HG03108 (cell line): ENCODE data around the gene NIPAL3.
"Not testable (repeated sequence)": the region's sequence is repeated elsewhere in the genome, so short reads cannot be mapped to it uniquely, and the experiment has no call there.

ENCODE experiments used
- ATAC-seq: cut with Tn5 transposase; IDR thresholded peaks from one replicate; pipeline ENCODE4 v1.9.1; 2021; ENCODE audit warnings: moderate library complexity; ENCODE audit not compliant: unreplicated experiment

The NIPAL3 gene

DNA sequence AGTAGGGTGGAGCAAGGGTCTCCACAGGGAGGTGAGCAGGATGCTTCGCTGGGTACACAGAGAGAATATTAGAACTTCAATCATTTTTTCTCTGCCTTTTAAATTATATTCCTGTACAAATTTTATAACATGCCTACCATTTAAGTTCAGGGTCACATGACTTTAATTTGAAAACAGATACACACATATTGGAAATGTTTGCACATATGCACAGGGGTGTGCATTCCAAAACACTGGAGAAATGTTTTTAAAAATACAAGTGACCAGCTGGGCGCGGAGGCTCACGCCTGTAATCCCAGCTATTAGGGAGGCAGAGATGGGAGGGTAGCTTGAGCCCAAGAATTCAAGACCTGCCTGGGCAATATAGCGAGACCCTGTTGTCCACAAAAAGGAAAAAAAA is 39.7 kb downstream of the NIPAL3 start:
- no peak for ATAC-seq

DNA sequence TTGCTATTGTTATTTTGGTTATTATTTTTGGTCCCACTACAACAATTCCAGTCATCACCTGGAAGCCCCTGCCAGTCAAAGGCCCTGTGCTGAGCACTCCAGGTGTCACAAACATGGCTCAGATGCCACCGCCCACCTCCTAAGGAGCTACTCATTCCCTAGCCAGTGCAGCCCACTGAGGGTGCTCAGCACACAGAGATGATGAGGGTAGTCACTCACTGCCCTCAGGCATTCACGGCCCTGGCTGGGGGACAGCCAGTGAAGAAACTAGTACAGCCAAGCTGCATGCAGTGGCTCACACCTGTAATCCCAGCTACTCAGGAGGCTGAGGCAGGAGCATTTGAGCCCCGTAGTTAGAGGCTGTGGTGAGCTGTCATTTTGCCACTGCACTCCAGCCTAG is 42.3 kb downstream of the NIPAL3 start:
- no peak for ATAC-seq

GRCh38 chr1:24459551-24460266 is 44.1 kb downstream of the NIPAL3 start:
- ATAC-seq = no peak

DNA sequence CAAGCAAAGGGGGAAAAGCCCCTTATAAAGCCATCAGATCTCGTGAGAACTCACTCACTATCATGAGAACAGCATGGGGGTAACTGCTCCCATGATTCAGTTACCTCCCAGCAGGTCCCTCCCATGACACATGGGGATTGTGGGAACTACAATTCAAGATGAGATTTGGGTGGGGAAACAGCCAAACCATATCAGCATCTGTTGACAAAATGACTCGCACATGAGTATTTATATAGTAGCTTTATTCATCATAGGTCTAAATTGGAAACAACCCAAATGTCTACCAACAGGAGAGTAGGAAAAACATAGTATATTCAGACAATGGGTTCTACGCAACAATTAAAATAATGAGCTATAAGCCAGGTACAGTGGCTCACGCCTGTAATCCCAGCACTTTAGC is 46.5 kb downstream of the NIPAL3 start:
- ATAC-seq = not testable (repeated sequence)

- ATAC-seq = no peak
Measured at GRCh38 chr1:24463776-24464735, 48.5 kb downstream of the NIPAL3 start.

DNA sequence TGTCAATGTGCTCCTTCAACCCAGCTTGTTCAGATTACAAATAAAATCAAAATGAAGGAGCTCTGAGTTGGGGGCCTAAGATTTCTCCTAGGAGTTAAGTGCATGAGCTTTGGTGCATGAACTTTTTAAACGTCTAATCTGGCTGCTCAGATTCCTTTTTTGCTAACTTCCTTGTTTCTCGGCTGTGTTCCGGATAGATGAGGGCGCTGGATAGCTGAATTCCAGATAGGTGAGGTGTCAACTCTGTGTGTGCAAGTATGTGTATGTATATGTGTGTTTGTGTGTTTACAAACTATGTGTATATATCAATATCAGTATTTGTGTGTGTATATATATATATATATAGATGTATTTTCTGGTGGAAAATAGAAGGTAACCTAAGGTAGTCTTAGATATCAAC is 49.5 kb downstream of the NIPAL3 start:
- ATAC-seq = no peak

DNA sequence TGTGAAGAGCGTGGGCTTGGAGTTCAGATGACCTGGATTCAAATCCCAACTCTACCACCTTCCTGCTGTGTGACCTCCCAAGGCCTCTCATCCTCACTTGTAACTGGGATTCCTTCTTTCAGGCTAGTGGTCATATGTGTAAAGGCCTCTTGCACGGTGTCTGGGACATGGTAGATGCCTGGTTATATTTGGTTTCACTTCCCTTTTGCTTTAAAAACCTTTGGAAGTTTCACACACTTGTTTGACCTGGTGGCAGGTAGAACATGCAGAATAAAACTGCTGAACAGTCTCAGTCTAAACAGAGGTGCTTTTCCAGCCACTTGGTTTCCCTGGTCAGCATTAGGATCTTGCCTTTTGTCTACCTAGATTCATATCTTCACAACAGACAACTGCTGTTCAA is 50.0 kb downstream of the NIPAL3 start:
- no peak for ATAC-seq

DNA sequence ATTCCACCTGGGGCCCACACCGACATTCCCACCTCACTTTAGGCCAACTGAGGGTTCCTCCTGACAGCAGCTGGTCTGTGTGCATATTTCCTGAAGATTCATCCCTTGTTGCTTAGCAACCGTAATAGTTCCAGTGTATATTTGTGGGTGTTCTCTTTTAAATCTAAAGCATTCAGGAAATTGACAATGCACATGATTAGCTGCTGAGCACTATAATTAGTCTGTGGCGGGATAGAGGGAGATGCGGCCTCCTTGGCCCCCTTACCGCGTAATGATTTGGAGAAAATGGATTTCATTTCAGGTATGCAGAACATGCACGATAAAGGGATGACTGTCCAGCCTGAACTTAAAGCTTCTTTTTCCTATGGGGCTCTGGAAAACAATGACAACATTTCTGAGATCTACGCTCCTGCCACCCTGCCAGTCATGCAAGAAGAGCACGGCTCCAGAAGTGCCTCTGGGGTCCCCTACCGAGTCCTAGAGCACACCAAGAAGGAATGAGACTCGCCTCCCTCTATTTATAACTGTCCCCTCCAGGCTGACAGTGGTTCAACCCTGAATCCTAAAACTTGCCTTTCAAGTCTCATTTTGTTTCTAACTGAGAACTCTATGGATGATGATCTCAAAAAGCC is 53.2 kb downstream of the NIPAL3 start:
- no peak for ATAC-seq

DNA sequence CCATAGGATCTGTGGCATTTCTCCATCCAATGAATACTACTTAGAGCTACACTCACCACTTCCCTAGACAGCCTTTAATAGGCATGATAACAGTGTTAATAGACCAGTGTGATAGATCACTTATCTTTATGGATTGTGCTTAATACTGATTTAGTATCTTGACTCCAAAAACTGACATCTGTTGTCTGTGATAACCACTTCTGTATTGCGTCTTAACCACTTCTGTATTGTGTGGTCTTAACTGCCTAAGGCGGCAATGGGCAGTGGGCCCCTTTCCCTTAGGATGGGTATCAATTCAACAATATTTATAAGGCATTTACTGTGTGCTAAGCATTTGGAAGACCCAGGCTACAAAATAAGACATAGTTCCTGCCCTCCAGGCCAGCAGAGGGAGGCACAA is 55.0 kb downstream of the NIPAL3 start:
- no peak for ATAC-seq

GRCh38 chr1:24472527-24473251 is 57.1 kb downstream of the NIPAL3 start:
- no peak for ATAC-seq

DNA sequence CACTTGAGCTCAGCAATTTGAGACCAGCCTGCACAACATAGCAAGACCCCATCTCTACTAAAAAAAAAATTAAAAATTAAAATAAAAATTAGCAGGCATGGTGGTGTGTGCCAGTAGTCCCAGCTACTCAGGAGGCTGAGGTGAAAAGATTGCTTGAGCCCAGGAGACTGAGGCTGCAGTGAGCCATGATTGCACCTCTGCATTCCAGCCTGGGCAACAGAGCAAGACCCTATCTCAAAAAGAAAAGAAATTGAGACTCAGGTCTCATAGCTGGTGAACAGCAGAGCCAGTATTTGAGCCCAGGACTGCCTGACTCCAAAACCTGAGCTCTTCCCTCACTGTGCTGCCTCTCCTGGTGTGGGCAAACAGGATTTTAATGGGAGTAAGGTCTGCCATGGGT is 58.6 kb downstream of the NIPAL3 start:
- ATAC-seq = no peak

DNA sequence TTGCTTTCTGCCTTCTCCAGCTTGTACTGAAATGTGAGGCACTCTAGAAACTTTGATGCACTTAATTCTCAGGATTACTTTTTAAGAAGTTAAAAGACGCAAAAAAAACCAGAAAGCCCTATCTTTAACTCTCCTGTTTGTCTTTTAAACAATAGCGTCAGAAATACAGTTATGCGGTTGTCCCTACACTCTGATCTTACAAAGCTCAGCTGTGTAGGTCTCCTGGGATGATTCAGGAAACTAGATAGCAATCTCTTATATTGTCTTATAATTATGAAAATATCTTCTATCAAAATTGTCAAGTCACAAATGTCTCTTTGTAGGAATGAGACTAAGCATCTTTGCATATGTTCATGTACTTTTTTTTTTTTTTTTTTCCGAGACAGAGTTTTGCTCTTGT is 60.1 kb downstream of the NIPAL3 start:
- ATAC-seq = no peak

GRCh38 chr1:24476571-24476970 is 61.0 kb downstream of the NIPAL3 start:
- ATAC-seq = no peak

DNA sequence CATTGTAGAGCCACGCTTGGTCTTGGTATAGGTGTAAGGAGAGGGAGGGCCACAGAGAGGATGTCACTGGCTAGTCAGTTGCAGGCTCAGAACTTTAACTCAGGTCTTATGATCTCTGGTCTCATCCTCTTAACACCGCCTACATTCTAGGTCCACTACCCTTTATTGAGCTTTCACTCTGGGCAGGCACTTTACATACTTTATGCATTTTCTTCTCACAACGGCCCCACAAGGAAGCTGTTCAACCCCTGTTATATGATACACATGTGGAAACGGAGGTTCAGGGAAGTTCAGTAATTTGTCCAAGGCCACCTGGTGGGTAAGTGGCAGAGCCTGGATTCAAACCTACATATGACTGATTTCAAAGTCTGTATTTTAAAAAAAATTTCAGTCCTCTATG is 61.7 kb downstream of the NIPAL3 start:
- no peak for ATAC-seq

GRCh38 chr1:24481101-24481500 is 65.5 kb downstream of the NIPAL3 start:
- ATAC-seq = peak; percentile 61

DNA sequence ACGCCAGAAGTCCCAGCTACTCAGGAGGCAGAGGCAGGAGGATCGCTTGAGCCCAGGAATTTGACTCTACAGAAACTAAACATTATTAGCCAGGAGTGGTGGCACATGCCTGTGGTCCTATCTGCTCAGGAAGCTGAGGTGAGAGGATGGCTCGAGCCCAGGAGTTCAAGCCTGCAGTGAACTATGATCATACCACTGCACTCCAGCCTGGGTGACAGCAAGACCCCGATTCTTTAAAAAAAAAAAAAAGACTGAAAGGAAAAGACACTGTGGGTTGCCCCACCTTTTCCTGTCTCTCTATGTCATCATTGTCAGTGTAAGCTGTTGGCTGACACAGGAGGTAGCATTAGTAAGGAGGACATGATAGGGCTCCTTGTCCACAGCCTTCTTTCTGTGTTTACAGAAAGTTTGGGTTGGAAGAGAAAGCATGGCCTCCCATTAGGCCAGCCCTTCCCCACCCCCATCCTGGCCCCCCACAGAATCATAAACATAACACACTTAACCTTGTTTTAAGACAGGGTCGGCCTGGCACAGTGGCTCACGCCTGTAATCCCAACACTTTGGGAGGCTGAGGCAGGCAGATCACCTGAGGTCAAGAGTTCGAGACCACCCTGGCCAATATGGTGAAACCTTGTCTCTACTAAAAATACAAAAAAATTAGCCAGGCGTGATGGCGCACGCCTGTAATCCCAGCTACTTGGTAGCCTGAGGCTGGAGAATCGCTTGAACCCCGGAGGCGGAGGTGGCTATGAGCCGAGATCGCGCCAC is 66.4 kb downstream of the NIPAL3 start:
- no peak for ATAC-seq

DNA sequence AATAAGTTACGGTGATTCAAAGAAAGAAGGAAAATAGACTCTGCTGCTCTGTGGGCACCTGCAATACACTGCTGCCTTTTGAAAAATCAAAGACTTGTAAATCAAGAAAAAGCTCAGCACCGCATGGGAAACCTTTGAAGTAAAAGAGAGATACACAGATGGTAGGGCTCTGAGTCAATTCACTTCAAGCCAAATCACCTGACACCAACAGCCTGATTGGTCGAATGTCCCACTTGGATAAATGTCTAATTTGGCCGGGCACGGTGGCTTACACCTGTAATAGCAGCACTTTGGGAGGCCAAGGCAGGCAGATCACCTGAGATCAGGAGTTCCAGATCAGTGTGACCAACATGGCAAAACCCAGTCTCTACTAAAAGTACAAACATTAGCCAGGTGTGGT is 67.8 kb downstream of the NIPAL3 start:
- ATAC-seq = no peak

GRCh38 chr1:24484199-24484598 is 68.6 kb downstream of the NIPAL3 start:
- ATAC-seq = no peak

- no peak for ATAC-seq
Measured at GRCh38 chr1:24486331-24487065, 70.9 kb downstream of the NIPAL3 start.

DNA sequence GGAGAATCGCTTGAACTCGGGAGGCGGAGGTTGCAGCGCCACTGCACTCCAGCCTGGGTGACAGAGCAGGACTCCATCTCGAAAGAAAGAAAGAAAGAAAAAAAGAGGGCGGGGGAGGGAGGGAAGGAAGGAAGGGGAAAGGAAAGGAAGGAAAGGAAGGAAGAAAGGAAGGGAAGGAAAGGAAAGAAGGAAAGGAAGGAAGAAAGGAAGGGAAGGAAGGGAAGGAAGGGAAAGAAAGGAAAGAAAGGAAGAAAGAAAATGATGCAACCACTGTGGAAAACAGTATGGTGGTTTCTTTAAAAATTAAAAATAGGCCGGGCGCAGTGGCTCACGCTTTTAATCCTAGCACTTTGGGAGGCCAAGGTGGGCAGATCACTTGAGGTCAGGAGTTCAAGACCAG is 71.9 kb downstream of the NIPAL3 start:
- ATAC-seq = no peak
